Neural cell (in vitro differentiated cells): ENCODE measurements around the gene CBFA2T3. TPM values are rescaled to one million over a fixed set of nuclear protein-coding genes. Genes with fewer than 3 reads are reported as not detected.
"Not testable (repeated sequence)": the region's sequence is repeated elsewhere in the genome, so short reads cannot be mapped to it uniquely, and the experiment has no call there.

Experiments used
- H2AFZ ChIP-seq: fragments of 200-600, 300-800 bp; sonication (generic), shearing (Covaris generic); 2 replicates; pipeline ENCODE4 v1.6.0; 2014; ENCODE audit warnings: low read depth, mild to moderate bottlenecking, antibody characterized with exemption, low read length, moderate library complexity
- H3F3A ChIP-seq: fragments of 200-600 bp; shearing (Covaris generic); 2 replicates; pipeline ENCODE4 v1.6.1; 2016; ENCODE audit warnings: mild to moderate bottlenecking, moderate library complexity, mixed read lengths, antibody characterized with exemption, low read length; ENCODE audit not compliant: insufficient read depth, poor library complexity, severe bottlenecking
- H3K27ac ChIP-seq: fragments of 200-600, 300-800 bp; sonication (generic), shearing (Covaris generic); 2 replicates; pipeline ENCODE4 v1.5.1; 2014; ENCODE audit warnings: mild to moderate bottlenecking, low read length, moderate library complexity
- H3K27me3 ChIP-seq: fragments of 300-800, 200-600 bp; sonication (generic), shearing (Covaris generic); 2 replicates; pipeline ENCODE4 v1.6.0; 2014; ENCODE audit warnings: mild to moderate bottlenecking, low read depth, low read length, moderate library complexity; ENCODE audit not compliant: insufficient read depth
- H3K36me3 ChIP-seq: fragments of 300-800, 200-600 bp; sonication (generic), shearing (Covaris generic); 2 replicates; pipeline ENCODE4 v1.5.1; 2014; ENCODE audit warnings: mild to moderate bottlenecking, antibody characterized with exemption, low read length, moderate library complexity; ENCODE audit not compliant: insufficient read depth
- H3K4me2 ChIP-seq: fragments of 300-800, 200-600 bp; sonication (generic), shearing (Covaris generic); 2 replicates; pipeline ENCODE4 v1.6.0; 2014; ENCODE audit warnings: mild to moderate bottlenecking, low read length
- H3K4me3 ChIP-seq: fragments of 300-800, 200-600 bp; sonication (generic), shearing (Covaris generic); 2 replicates; pipeline ENCODE4 v1.5.1; 2014; ENCODE audit warnings: mild to moderate bottlenecking, low read length, moderate library complexity
- H3K79me2 ChIP-seq: fragments of 200-600 bp; shearing (Covaris generic); replicated peaks from 2 replicates; pipeline ENCODE4 v1.6.0; 2014; ENCODE audit warnings: mild to moderate bottlenecking, low read length, moderate library complexity; ENCODE audit not compliant: insufficient read depth
- H3K9ac ChIP-seq: fragments of 300-800, 200-600 bp; sonication (generic), shearing (Covaris generic); 2 replicates; pipeline ENCODE4 v1.6.1; 2016; ENCODE audit warnings: mild to moderate bottlenecking, low read length, mixed read lengths
- H3K9me2 ChIP-seq: fragments of 200-600 bp; shearing (Covaris generic); 2 replicates; pipeline ENCODE4 v1.6.1; 2016; ENCODE audit warnings: mild to moderate bottlenecking, low read length, mixed read lengths; ENCODE audit not compliant: insufficient read depth
- H3K9me3 ChIP-seq: fragments of 200-600, 300-800 bp; sonication (generic), shearing (Covaris generic); 2 replicates; pipeline ENCODE4 v1.6.1; 2016; ENCODE audit warnings: mild to moderate bottlenecking, mixed run types, low read length, moderate library complexity, mixed read lengths
- H4K20me1 ChIP-seq: fragments of 200-600 bp; shearing (Covaris generic); 2 replicates; pipeline ENCODE4 v1.6.1; 2016; ENCODE audit warnings: mild to moderate bottlenecking, mixed run types; ENCODE audit not compliant: insufficient read depth
- EP300 ChIP-seq: fragments of 450-650 bp; conservative IDR thresholded peaks from 2 replicates; pipeline ENCODE4 v1.6.1; 2014; ENCODE audit warnings: antibody characterized with exemption, mild to moderate bottlenecking, moderate library complexity; ENCODE audit not compliant: poor library complexity, severe bottlenecking
- EZH2 ChIP-seq: fragments of 200-600, 300-800 bp; shearing (Covaris generic), sonication (generic); IDR thresholded peaks from 2 replicates; pipeline ENCODE4 v1.6.1; 2014; ENCODE audit warnings: antibody characterized with exemption, low read length, borderline replicate concordance, mild to moderate bottlenecking; ENCODE audit not compliant: insufficient read depth, poor library complexity, severe bottlenecking
- MXI1 ChIP-seq: fragments of 450-650 bp; conservative IDR thresholded peaks from 2 replicates; pipeline ENCODE4 v1.6.1; 2014; ENCODE audit warnings: antibody characterized with exemption, mild to moderate bottlenecking; ENCODE audit not compliant: poor library complexity, severe bottlenecking
- POLR2AphosphoS5 ChIP-seq: IDR thresholded peaks from 2 replicates; pipeline ENCODE4 v1.6.1; 2012
- RAD21 ChIP-seq: fragments of 450-650 bp; conservative IDR thresholded peaks from 2 replicates; pipeline ENCODE4 v1.6.1; 2014; ENCODE audit warnings: antibody characterized with exemption, mild to moderate bottlenecking, moderate library complexity
- SMC3 ChIP-seq: fragments of 450-650 bp; conservative IDR thresholded peaks from 2 replicates; pipeline ENCODE4 v1.6.1; 2014; ENCODE audit warnings: antibody characterized with exemption, mild to moderate bottlenecking, moderate library complexity; ENCODE audit not compliant: poor library complexity
- TAF1 ChIP-seq: IDR thresholded peaks from 2 replicates; pipeline ENCODE4 v1.6.1; 2012; ENCODE audit warnings: low read depth
- polyA plus RNA-seq: library from polyadenylated mRNA; depleted of rRNA; stranded (reverse); fragments of >200 nt; gene quantifications from 2 replicates; pipeline ENCODE4 v1.2.3, GENCODE V29; 2014
- TF ChIP-seq, protein P1 (sequence below): fragments of 450-650 bp; IDR thresholded peaks from 2 replicates; pipeline ENCODE4 v1.5.1; 2014; ENCODE audit warnings: antibody characterized with exemption, mild to moderate bottlenecking, moderate library complexity; ENCODE audit not compliant: poor library complexity, severe bottlenecking
- TF ChIP-seq, protein P2 (sequence below): IDR thresholded peaks from 2 replicates; pipeline ENCODE4 v1.6.1; 2012; ENCODE audit warnings: borderline replicate concordance

CBFA2T3 gene
- polyA plus RNA-seq, 1 donor from 2014 or later = 2.1 TPM

- H3K27ac ChIP-seq = no peak overlapping the region
- H3K9me2 ChIP-seq = no peaks in the 10 kb centered on the region
- no peaks in the 10 kb centered on the region for H3K36me3 ChIP-seq
- no peak overlapping the region for H3K4me2 ChIP-seq
- no peaks in the 10 kb centered on the region for H3F3A ChIP-seq
- H2AFZ ChIP-seq = no peak overlapping the region
- no peak for TF ChIP-seq POLR2AphosphoS5
- TF ChIP-seq MXI1 = no peak
- TF ChIP-seq SMC3 = no peak
- TF ChIP-seq RAD21 = no peak
- no peak for TF ChIP-seq TAF1
- no peak for TF ChIP-seq EZH2
- no peak for TF ChIP-seq EP300
- TF ChIP-seq, protein P1, sequence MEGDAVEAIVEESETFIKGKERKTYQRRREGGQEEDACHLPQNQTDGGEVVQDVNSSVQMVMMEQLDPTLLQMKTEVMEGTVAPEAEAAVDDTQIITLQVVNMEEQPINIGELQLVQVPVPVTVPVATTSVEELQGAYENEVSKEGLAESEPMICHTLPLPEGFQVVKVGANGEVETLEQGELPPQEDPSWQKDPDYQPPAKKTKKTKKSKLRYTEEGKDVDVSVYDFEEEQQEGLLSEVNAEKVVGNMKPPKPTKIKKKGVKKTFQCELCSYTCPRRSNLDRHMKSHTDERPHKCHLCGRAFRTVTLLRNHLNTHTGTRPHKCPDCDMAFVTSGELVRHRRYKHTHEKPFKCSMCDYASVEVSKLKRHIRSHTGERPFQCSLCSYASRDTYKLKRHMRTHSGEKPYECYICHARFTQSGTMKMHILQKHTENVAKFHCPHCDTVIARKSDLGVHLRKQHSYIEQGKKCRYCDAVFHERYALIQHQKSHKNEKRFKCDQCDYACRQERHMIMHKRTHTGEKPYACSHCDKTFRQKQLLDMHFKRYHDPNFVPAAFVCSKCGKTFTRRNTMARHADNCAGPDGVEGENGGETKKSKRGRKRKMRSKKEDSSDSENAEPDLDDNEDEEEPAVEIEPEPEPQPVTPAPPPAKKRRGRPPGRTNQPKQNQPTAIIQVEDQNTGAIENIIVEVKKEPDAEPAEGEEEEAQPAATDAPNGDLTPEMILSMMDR = no peak
- TF ChIP-seq, protein P2, sequence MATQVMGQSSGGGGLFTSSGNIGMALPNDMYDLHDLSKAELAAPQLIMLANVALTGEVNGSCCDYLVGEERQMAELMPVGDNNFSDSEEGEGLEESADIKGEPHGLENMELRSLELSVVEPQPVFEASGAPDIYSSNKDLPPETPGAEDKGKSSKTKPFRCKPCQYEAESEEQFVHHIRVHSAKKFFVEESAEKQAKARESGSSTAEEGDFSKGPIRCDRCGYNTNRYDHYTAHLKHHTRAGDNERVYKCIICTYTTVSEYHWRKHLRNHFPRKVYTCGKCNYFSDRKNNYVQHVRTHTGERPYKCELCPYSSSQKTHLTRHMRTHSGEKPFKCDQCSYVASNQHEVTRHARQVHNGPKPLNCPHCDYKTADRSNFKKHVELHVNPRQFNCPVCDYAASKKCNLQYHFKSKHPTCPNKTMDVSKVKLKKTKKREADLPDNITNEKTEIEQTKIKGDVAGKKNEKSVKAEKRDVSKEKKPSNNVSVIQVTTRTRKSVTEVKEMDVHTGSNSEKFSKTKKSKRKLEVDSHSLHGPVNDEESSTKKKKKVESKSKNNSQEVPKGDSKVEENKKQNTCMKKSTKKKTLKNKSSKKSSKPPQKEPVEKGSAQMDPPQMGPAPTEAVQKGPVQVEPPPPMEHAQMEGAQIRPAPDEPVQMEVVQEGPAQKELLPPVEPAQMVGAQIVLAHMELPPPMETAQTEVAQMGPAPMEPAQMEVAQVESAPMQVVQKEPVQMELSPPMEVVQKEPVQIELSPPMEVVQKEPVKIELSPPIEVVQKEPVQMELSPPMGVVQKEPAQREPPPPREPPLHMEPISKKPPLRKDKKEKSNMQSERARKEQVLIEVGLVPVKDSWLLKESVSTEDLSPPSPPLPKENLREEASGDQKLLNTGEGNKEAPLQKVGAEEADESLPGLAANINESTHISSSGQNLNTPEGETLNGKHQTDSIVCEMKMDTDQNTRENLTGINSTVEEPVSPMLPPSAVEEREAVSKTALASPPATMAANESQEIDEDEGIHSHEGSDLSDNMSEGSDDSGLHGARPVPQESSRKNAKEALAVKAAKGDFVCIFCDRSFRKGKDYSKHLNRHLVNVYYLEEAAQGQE = no peak
- no peak overlapping the region for H3K4me3 ChIP-seq
- no peak overlapping the region for H3K9ac ChIP-seq
- H3K79me2 ChIP-seq = no peaks in the 10 kb centered on the region
- H3K9me3 ChIP-seq = no peaks in the 10 kb centered on the region
- no peaks in the 10 kb centered on the region for H4K20me1 ChIP-seq
- H3K27me3 ChIP-seq = no peaks in the 10 kb centered on the region
These were observed 41.5 kb upstream of the CBFA2T3 start for GRCh38 chr16:89018282-89019158.

- Histone ChIP-seq H3K27me3 (no peaks in the 10 kb centered on the region), H3K9me2 (no peaks in the 10 kb centered on the region), H3K79me2 (no peaks in the 10 kb centered on the region), H3K36me3 (no peaks in the 10 kb centered on the region), H3K9ac (no peak overlapping the region), H3K4me3 (no peak overlapping the region), H4K20me1 (no peaks in the 10 kb centered on the region), H3K27ac (no peak overlapping the region), H3K4me2 (no peak overlapping the region), H3F3A (no peaks in the 10 kb centered on the region), H3K9me3 (no peaks in the 10 kb centered on the region), H2AFZ (no peak overlapping the region)
- TF ChIP-seq RAD21 (no peak), SMC3 (no peak), POLR2AphosphoS5 (no peak), EZH2 (no peak)
- TF ChIP-seq, protein P1 = no peak
These were observed 40.7 kb upstream of the CBFA2T3 start for GRCh38 chr16:89017543-89018281.

DNA sequence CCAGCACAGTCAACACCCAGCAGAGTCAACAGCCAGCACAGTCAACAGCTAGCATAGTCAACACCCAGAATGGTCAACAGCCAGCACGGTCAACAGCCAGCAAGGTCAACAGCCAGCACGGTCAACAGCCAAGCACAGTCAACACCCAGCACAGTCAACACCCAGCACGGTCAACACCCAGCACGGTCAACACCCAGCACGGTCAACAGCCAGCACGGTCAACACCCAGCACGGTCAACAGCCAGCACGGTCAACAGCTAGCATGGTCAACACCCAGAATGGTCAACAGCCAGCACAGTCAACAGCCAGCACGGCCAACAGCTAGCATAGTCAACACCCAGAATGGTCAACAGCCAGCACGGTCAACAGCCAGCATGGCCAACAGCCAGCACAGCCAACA, 39.6 kb upstream of the CBFA2T3 start:
- H3K27me3 ChIP-seq, H3K9ac ChIP-seq, H3K9me2 ChIP-seq, H3K4me3 ChIP-seq, H3F3A ChIP-seq, H3K4me2 ChIP-seq, H3K27ac ChIP-seq, H3K9me3 ChIP-seq, H4K20me1 ChIP-seq, H3K79me2 ChIP-seq, H2AFZ ChIP-seq, H3K36me3 ChIP-seq: not testable (repeated sequence)
